Uterus (tissue), 4 donors: ENCODE data around the gene UBP1. TPM values are rescaled to one million over a fixed set of nuclear protein-coding genes. Genes with fewer than 3 reads are reported as not detected.

Experiments used
- DNase-seq, 2 donors: peaks; one replicate each; pipeline ENCODE4 v3.0.0-alpha.2; 2019 to 2020
- H3K27ac ChIP-seq, 2 donors: fragments of 200-600 bp; sonication (generic); 1 replicate in 1 of 2; 2 replicates in 1 of 2; pipeline ENCODE4 v1.5.1; 2016 to 2018
- H3K27me3 ChIP-seq, 2 donors: fragments of 200-600 bp; sonication (generic); one replicate each; pipeline ENCODE4 v1.5.1; 2018 to 2019; ENCODE audit warnings: control low read depth in 1 of 2
- H3K36me3 ChIP-seq, 2 donors: fragments of 200-600 bp; sonication (generic); one replicate each; pipeline ENCODE4 v1.5.1; 2019; ENCODE audit warnings: control low read depth in 1 of 2
- H3K4me1 ChIP-seq, 2 donors: fragments of 200-600 bp; sonication (generic); one replicate each; pipeline ENCODE4 v1.5.1; 2018 to 2019; ENCODE audit warnings: control low read depth in 1 of 2
- H3K4me3 ChIP-seq, 2 donors: fragments of 200-600 bp; sonication (generic); 1 replicate in 1 of 2; 2 replicates in 1 of 2; pipeline ENCODE4 v1.5.1; 2018 to 2019; ENCODE audit warnings: mild to moderate bottlenecking in 1 of 2
- H3K9me3 ChIP-seq, 2 donors: fragments of 200-600 bp; sonication (generic); one replicate each; pipeline ENCODE4 v1.5.1; 2019; ENCODE audit warnings: control low read depth in 1 of 2
- POLR2A ChIP-seq, 2 donors: fragments of 450-650 bp; IDR thresholded peaks; one replicate each; pipeline ENCODE4 v1.6.1; 2016; ENCODE audit warnings: antibody characterized with exemption in 2 of 2, mild to moderate bottlenecking in 1 of 2, moderate library complexity in 1 of 2
- intact Hi-C: fragments of 100-400 bp; cut with DNase I; formaldehyde crosslinking; loops from one replicate; pipeline ENCODE4 v1.15.1; 2023; ENCODE audit warnings: low total_unique reads
- total RNA-seq, 4 donors: library from RNA; depleted of rRNA in 3 of 4; stranded (reverse); fragments of >200 nt in 3 of 4; gene quantifications; one replicate each; pipeline versions ENCODE4 v1.1.0 to v1.2.4, GENCODE V29; 2014 to 2023
- TF ChIP-seq, protein P1 (sequence below), 4 experiments: fragments of 200-600 bp in 2 of 4; fragments of 450-650 bp in 2 of 4; sonication (generic) in 2 of 4; IDR thresholded peaks; one replicate each; pipeline ENCODE4 v1.5.1; 2016 to 2019; ENCODE audit warnings: antibody characterized with exemption in 4 of 4, mild to moderate bottlenecking in 2 of 4, moderate library complexity in 1 of 4
- donor health status: DM: yes; HTN: yes; CAD: no.

UBP1 gene
- total RNA-seq, 4 donors from 2014 or later = 25.6 to 86.3 (median 51.2) TPM

- intact Hi-C loops = no loop called here
These were observed 468 bp downstream of the UBP1 start for GRCh38 chr3:33439546-33440327.

DNA sequence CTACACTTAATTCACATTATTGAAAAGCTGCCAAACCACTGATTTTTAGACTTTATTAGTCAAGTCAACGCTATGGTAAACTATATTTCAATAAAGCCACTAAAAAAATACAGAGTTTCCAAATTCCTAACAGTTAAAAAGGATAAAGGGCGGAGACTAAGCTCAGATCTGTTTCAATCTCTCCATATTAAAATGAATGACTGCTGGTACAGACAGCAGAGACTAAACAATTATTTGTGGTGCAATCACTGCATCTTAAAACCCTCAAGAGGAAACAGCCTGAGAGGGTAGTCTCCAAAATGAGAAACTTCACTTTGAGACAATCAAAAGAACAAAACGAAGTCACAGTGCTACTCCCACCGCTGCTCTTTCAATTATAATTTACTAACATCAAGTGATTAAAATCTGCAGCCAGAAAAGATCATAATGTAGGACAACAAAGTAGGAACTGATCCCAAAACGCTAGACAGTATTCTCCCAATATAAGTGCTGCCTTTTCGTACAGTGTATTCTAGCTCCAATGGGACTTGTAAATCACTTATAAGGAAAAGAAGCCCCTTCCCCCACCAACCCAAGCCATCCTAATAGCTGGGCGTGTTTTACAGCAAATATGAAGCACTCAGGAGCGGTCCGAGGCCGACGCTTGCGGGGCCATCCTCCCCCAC is 1.2 kb downstream of the UBP1 start:
- Histone ChIP-seq H3K36me3 (no peaks in the 10 kb centered on the region), H3K27ac (peak overlapping the region; percentile 92 to 95), H3K9me3 (no peaks in the 10 kb centered on the region), H3K4me1 (peaks cover 0 to 13% of the 10 kb centered on the region in 2 donors), H3K4me3 (peak overlapping the region; percentile 71 to 83), H3K27me3 (no peaks in the 10 kb centered on the region)
- TF ChIP-seq, protein P1, sequence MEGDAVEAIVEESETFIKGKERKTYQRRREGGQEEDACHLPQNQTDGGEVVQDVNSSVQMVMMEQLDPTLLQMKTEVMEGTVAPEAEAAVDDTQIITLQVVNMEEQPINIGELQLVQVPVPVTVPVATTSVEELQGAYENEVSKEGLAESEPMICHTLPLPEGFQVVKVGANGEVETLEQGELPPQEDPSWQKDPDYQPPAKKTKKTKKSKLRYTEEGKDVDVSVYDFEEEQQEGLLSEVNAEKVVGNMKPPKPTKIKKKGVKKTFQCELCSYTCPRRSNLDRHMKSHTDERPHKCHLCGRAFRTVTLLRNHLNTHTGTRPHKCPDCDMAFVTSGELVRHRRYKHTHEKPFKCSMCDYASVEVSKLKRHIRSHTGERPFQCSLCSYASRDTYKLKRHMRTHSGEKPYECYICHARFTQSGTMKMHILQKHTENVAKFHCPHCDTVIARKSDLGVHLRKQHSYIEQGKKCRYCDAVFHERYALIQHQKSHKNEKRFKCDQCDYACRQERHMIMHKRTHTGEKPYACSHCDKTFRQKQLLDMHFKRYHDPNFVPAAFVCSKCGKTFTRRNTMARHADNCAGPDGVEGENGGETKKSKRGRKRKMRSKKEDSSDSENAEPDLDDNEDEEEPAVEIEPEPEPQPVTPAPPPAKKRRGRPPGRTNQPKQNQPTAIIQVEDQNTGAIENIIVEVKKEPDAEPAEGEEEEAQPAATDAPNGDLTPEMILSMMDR (IDR thresholded peaks at IDR 0.05) = no peak
- TF ChIP-seq POLR2A (IDR thresholded peaks at IDR 0.05) = no peak
- no peak for DNase-seq
- intact Hi-C loops = no loop called here

More at GRCh38 chr3:33439546-33440327, 468 bp downstream of the UBP1 start:
- Histone ChIP-seq H3K4me3 (peak overlapping the region; percentile 71 to 83), H3K36me3 (no peaks in the 10 kb centered on the region), H3K9me3 (no peaks in the 10 kb centered on the region), H3K4me1 (peaks cover 0 to 13% of the 10 kb centered on the region in 2 donors), H3K27me3 (no peaks in the 10 kb centered on the region), H3K27ac (peak overlapping the region; percentile 92 to 95)
- DNase-seq = peak; percentile 47 to 54
- TF ChIP-seq, protein P1 (IDR thresholded peaks at IDR 0.05) = peak in 3 of 4 experiments; percentile 35 to 53 (median 42)
- peak in 1 of 2 donors; percentile 62 for TF ChIP-seq POLR2A (IDR thresholded peaks at IDR 0.05)

DNA sequence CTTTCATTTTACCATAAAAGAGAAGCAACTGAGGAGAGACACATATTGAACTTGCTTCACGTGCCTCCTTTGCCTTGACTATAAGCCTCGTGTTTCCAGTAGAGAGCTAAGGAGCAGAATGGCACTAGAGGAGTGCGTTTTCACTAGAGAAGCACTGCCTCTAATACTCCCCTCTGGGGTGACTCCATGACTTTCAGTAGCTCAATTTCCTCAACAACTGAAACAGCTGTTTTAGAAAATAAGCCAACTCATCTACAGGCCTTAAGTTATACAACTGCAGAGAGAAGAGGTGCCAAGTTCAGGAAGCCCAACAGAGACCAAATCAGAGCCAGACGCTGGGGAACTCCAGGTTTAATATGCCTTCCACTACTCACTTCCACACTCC is 1.9 kb downstream of the UBP1 start:
- no peak for DNase-seq
- peak overlapping the region; percentile 92 to 95 for H3K27ac ChIP-seq
- H3K4me1 ChIP-seq = peaks cover 0 to 13% of the 10 kb centered on the region in 2 donors
- no peaks in the 10 kb centered on the region for H3K27me3 ChIP-seq
- H3K4me3 ChIP-seq = peak overlapping the region; percentile 71 to 83
- no peaks in the 10 kb centered on the region for H3K36me3 ChIP-seq
- intact Hi-C loops = no loop called here
- no peaks in the 10 kb centered on the region for H3K9me3 ChIP-seq
- no peak for TF ChIP-seq POLR2A (IDR thresholded peaks at IDR 0.05)
- TF ChIP-seq, protein P1 (IDR thresholded peaks at IDR 0.05) = no peak

DNA sequence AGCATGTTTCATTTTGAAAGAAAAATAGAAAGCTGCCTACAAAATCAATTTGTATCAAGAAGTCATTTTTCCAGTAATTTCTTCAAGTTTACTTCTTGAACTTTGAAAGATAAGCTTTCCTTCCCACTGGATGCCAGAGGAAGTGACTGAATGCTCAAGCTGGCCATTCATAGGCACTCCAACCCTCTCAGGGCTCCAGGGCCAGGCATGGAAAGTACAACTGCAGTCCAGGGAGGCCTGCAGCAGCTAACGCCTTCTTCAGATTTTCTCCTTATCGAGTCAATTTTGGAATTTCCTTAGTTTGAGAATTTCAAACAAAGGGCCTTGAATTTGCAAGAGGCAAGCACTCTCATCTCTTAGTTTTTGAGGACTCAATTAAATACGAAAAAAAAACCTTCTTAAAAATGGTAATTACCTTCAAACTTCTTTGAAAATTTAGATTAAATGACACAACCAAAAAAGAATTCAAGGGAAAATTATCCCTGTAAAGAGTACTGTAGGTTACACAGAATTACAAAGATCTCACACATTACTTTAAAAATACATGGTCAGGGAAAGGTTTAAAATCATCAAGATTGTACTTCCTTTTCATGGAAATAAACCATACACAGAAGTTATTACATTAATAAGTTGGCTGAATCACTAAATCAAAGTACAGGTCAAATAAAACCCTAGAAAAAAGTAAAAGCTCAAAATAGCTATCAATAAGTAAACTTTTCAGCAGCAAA is 2.5 kb downstream of the UBP1 start:
- no peaks in the 10 kb centered on the region for H3K27me3 ChIP-seq
- no peaks in the 10 kb centered on the region for H3K9me3 ChIP-seq
- H3K36me3 ChIP-seq = no peaks in the 10 kb centered on the region
- TF ChIP-seq, protein P1 (IDR thresholded peaks at IDR 0.05) = no peak
- TF ChIP-seq POLR2A (IDR thresholded peaks at IDR 0.05) = no peak
- peak overlapping the region; percentile 92 to 95 for H3K27ac ChIP-seq
- no peak for DNase-seq
- H3K4me3 ChIP-seq = peak overlapping the region; percentile 71 to 83
- intact Hi-C loops = no loop called here
- H3K4me1 ChIP-seq = peaks cover 0 to 13% of the 10 kb centered on the region in 2 donors
